WTC11 (cell line): Measurements from ENCODE around the gene FBXO7. TPM values are rescaled to one million over a fixed set of nuclear protein-coding genes. Genes with fewer than 3 reads are reported as not detected.

ENCODE experiments used
- ATAC-seq: fragments of 200-7000 bp; cut with Tn5 transposase; 2 replicates; pipeline ENCODE4 v1.10.0; 2021; ENCODE audit warnings: mild to moderate bottlenecking, moderate library complexity
- CTCF ChIA-PET: fragments of 300-600 bp; sonication (Branson Sonifier 250); formaldehyde crosslinking; loops from one replicate; lab custom pipeline; 2021; ENCODE audit warnings: antibody characterized with exemption; lab: Charles Lee
- POLR2A ChIA-PET: fragments of 350-600 bp; sonication (Branson Sonifier 250); formaldehyde crosslinking; loops from one replicate; lab custom pipeline; 2021; ENCODE audit warnings: antibody characterized with exemption; lab: Charles Lee
- DNase-seq: peaks from one replicate; pipeline ENCODE4 v3.0.0; 2021; ENCODE audit warnings: low spot score
- H3K27ac Mint-ChIP-seq: 2 replicates; pipeline ENCODE4 v1.8.0; 2021; ENCODE audit warnings: mixed read lengths
- H3K27me3 Mint-ChIP-seq: 2 replicates; pipeline ENCODE4 v1.8.0; 2021; ENCODE audit warnings: low read depth, mild to moderate bottlenecking, moderate library complexity, mixed read lengths
- H3K36me3 Mint-ChIP-seq: 2 replicates; pipeline ENCODE4 v1.8.0; 2021; ENCODE audit warnings: mixed read lengths
- H3K4me1 Mint-ChIP-seq: 2 replicates; pipeline ENCODE4 v1.8.0; 2022; ENCODE audit warnings: mixed read lengths
- H3K4me3 Mint-ChIP-seq: 2 replicates; pipeline ENCODE4 v1.8.0; 2021; ENCODE audit warnings: mild to moderate bottlenecking, moderate library complexity, mixed read lengths
- H3K9me3 Mint-ChIP-seq: 2 replicates; pipeline ENCODE4 v1.8.0; 2021; ENCODE audit warnings: mixed read lengths
- CREB1 ChIP-seq: sonication (generic); formaldehyde crosslinking; IDR thresholded peaks from 2 replicates; pipeline ENCODE4 v1.8.0; 2023; ENCODE audit warnings: mild to moderate bottlenecking, missing genetic modification reagents
- ELF4 ChIP-seq: sonication (generic); formaldehyde crosslinking; IDR thresholded peaks from 2 replicates; pipeline ENCODE4 v1.8.1; 2022; ENCODE audit warnings: low read depth, mild to moderate bottlenecking, moderate library complexity, missing genetic modification reagents
- EMX1 ChIP-seq: fragments of 250-450 bp; sonication (Bioruptor Pico); IDR thresholded peaks from 2 replicates; pipeline ENCODE4 v1.8.0; 2021; ENCODE audit warnings: mild to moderate bottlenecking
- HMGXB4 ChIP-seq: sonication (generic); formaldehyde crosslinking; IDR thresholded peaks from 2 replicates; pipeline ENCODE4 v1.8.1; 2023; ENCODE audit warnings: mild to moderate bottlenecking, moderate library complexity, missing genetic modification reagents
- IRF1 ChIP-seq: sonication (generic); formaldehyde crosslinking; IDR thresholded peaks from 2 replicates; pipeline ENCODE4 v1.8.0; 2023; ENCODE audit warnings: missing genetic modification reagents
- MAX ChIP-seq: sonication (generic); formaldehyde crosslinking; IDR thresholded peaks from 2 replicates; pipeline ENCODE4 v1.8.0; 2022; ENCODE audit warnings: mild to moderate bottlenecking, missing genetic modification reagents
- NFYB ChIP-seq: sonication (generic); formaldehyde crosslinking; conservative IDR thresholded peaks from 2 replicates; pipeline ENCODE4 v1.8.0; 2022; ENCODE audit warnings: low read depth, missing genetic modification reagents
- OVOL2 ChIP-seq: fragments of 250-450 bp; sonication (Bioruptor Pico); IDR thresholded peaks from 2 replicates; pipeline ENCODE4 v1.9.0; 2021; ENCODE audit warnings: mild to moderate bottlenecking, borderline replicate concordance
- PRDM15 ChIP-seq: sonication (generic); formaldehyde crosslinking; IDR thresholded peaks from 2 replicates; pipeline ENCODE4 v1.8.0; 2022; ENCODE audit warnings: missing genetic modification reagents
- PRRX2 ChIP-seq: fragments of 250-450 bp; sonication (Bioruptor Pico); IDR thresholded peaks from 2 replicates; pipeline ENCODE4 v1.8.0; 2021; ENCODE audit warnings: mild to moderate bottlenecking
- SMAD3 ChIP-seq: sonication (generic); formaldehyde crosslinking; IDR thresholded peaks from 2 replicates; pipeline ENCODE4 v1.8.0; 2022; ENCODE audit warnings: missing genetic modification reagents, mild to moderate bottlenecking, borderline replicate concordance
- USF1 ChIP-seq: sonication (generic); formaldehyde crosslinking; IDR thresholded peaks from 2 replicates; pipeline ENCODE4 v1.8.0; 2022; ENCODE audit warnings: mild to moderate bottlenecking, missing genetic modification reagents
- ZBTB43 ChIP-seq: sonication (generic); formaldehyde crosslinking; IDR thresholded peaks from 2 replicates; pipeline ENCODE4 v1.8.1; 2023; ENCODE audit warnings: mild to moderate bottlenecking, missing genetic modification reagents
- ZNF121 ChIP-seq: sonication (generic); formaldehyde crosslinking; IDR thresholded peaks from 2 replicates; pipeline ENCODE4 v1.8.0; 2023; ENCODE audit warnings: missing genetic modification reagents
- ZNF281 ChIP-seq: sonication (generic); formaldehyde crosslinking; IDR thresholded peaks from 2 replicates; pipeline ENCODE4 v1.8.0; 2023; ENCODE audit warnings: mild to moderate bottlenecking, missing genetic modification reagents
- ZNF396 ChIP-seq: fragments of 250-450 bp; sonication (Bioruptor Pico); IDR thresholded peaks from 2 replicates; pipeline ENCODE4 v1.8.0; 2021; ENCODE audit warnings: mild to moderate bottlenecking, moderate library complexity, borderline replicate concordance
- ZNF416 ChIP-seq: fragments of 250-450 bp; sonication (Bioruptor Pico); IDR thresholded peaks from 2 replicates; pipeline ENCODE4 v1.9.0; 2021; ENCODE audit warnings: mild to moderate bottlenecking, inconsistent platforms
- ZNF425 ChIP-seq: fragments of 250-450 bp; sonication (Bioruptor Pico); conservative IDR thresholded peaks from 2 replicates; pipeline ENCODE4 v1.9.0; 2021; ENCODE audit warnings: mild to moderate bottlenecking
- ZNF671 ChIP-seq: fragments of 250-450 bp; sonication (Bioruptor Pico); IDR thresholded peaks from 2 replicates; pipeline ENCODE4 v1.8.0; 2021; ENCODE audit warnings: mild to moderate bottlenecking
- total RNA-seq: library from RNA; stranded (reverse); gene quantifications from 3 replicates; pipeline ENCODE4 v1.2.3, GENCODE V29; 2021

The FBXO7 gene
- total RNA-seq, 1 experiment from 2014 or later, result 59.4 TPM

- no peak for TF ChIP-seq PRRX2
- TF ChIP-seq PRDM15 (CRISPR knock-in tag), result no peak
- no peak for TF ChIP-seq EMX1 (CRISPR knock-in tag)
- no peak for TF ChIP-seq ZNF121 (CRISPR knock-in tag)
- no peak for TF ChIP-seq USF1 (CRISPR knock-in tag)
- no peak for TF ChIP-seq HMGXB4 (CRISPR knock-in tag)
- TF ChIP-seq ZNF671 (CRISPR knock-in tag), result no peak
- TF ChIP-seq ELF4 (CRISPR knock-in tag), result no peak
- TF ChIP-seq OVOL2, result no peak
- TF ChIP-seq CREB1 (CRISPR knock-in tag), result no peak
- TF ChIP-seq ZNF281 (CRISPR knock-in tag), result no peak
- no peak for TF ChIP-seq ZNF396 (CRISPR knock-in tag)
- DNase-seq (no peak), ATAC-seq (no peak)
- Mint-ChIP-seq H3K4me1 (peaks cover 15% of the 10 kb centered on the region), H3K36me3 (peaks cover 5% of the 10 kb centered on the region), H3K9me3 (peaks cover 5% of the 10 kb centered on the region), H3K4me3 (no peak overlapping the region), H3K27me3 (no peaks in the 10 kb centered on the region), H3K27ac (no peak overlapping the region)
- POLR2A ChIA-PET, result no interaction called here
- CTCF ChIA-PET, result interaction anchor here (2.7 kb wide), 1 partner anchor 18 kb away, joined by 8 read pairs; no protein-coding TSS in a partner anchor
Measured at GRCh38 chr22:32511274-32511673, 36.7 kb downstream of the FBXO7 start.

GRCh38 chr22:32511776-32512175 is 37.2 kb downstream of the FBXO7 start:
- ChIA-PET CTCF (interaction anchor here (2.7 kb wide), 1 partner anchor 17 kb away, joined by 8 read pairs; no protein-coding TSS in a partner anchor), POLR2A (no interaction called here)
- Mint-ChIP-seq H3K9me3 (peaks cover 8% of the 10 kb centered on the region), H3K27me3 (no peaks in the 10 kb centered on the region), H3K27ac (no peak overlapping the region), H3K4me3 (no peak overlapping the region), H3K36me3 (peaks cover 8% of the 10 kb centered on the region), H3K4me1 (peaks cover 15% of the 10 kb centered on the region)
- ATAC-seq (no peak), DNase-seq (no peak)
- no peak for TF ChIP-seq NFYB
- no peak for TF ChIP-seq ZNF416 (CRISPR knock-in tag)
- no peak for TF ChIP-seq MAX (CRISPR knock-in tag)
- TF ChIP-seq IRF1 (CRISPR knock-in tag), result no peak
- no peak for TF ChIP-seq ZBTB43
- TF ChIP-seq ZNF425, result no peak
- no peak for TF ChIP-seq SMAD3 (CRISPR knock-in tag)
